NB4 (cell line): Measurements from ENCODE around the gene GALNT6.

Experiments
- DNase-seq: peaks from one replicate; pipeline ENCODE4 v3.0.0; 2010; ENCODE audit warnings: low read depth
- H3K4me3 ChIP-seq: one replicate; pipeline ENCODE4 v1.5.1; 2011; ENCODE audit warnings: mild to moderate bottlenecking, low read depth, low read length, moderate library complexity
- CTCF ChIP-seq: IDR thresholded peaks from one replicate; pipeline ENCODE4 v1.5.1; 2012; ENCODE audit warnings: low read depth, low read length
- MYC ChIP-seq: IDR thresholded peaks from 2 replicates; pipeline ENCODE4 v1.6.1; 2011; ENCODE audit warnings: low read depth, low read length
- POLR2A ChIP-seq: IDR thresholded peaks from 2 replicates; pipeline ENCODE4 v1.6.1; 2011; ENCODE audit warnings: mild to moderate bottlenecking; ENCODE audit not compliant: insufficient read length; ENCODE audit errors: extremely low read depth
- TF ChIP-seq, protein P1 (sequence below): IDR thresholded peaks from 2 replicates; pipeline ENCODE4 v1.6.1; 2011; ENCODE audit warnings: low read depth, low read length

The GALNT6 gene

GRCh38 chr12:51388846-51389245 is 2.4 kb downstream of the GALNT6 start:
- no peak overlapping the region for H3K4me3 ChIP-seq
- DNase-seq: no peak
- TF ChIP-seq, protein P1, sequence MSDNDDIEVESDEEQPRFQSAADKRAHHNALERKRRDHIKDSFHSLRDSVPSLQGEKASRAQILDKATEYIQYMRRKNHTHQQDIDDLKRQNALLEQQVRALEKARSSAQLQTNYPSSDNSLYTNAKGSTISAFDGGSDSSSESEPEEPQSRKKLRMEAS: no peak
- no peak for TF ChIP-seq MYC
- TF ChIP-seq POLR2A: no peak
- TF ChIP-seq CTCF: no peak

DNA sequence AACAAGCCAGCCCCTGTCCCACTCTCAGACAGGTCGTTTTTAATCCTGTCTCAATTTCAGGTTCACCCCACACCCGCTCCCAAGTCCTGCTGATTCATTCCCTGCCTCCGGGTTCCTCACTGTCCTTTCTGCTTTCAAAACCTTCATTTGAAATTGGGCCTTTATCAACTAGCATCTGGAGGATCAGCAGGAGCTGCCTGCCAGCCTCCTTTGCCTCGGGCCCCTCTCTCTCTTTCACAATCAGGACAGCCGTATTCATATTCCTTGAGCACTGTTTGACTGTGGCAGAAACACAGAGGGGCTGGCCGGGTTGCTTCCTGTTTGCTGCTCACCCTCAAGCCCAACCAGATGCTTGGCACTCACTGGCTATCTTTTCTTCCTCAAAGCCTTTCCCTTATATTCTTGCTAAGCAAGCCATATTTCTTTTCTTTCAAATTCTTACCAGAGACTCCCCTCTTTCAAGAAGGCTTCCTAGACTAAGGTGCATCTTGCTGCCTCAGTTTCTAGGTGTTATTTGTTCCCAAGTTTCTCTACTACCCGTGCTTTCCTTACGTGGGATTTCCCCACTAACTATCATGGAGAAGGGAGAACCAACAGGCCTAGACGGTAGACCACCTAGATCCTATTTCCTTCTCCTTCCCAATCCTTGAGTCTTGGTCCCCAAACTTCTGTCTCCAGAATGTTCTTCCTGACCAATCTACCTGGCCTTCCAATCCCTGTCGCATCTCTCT is 3.0 kb downstream of the GALNT6 start:
- DNase-seq: peak; percentile 94
- no peak overlapping the region for H3K4me3 ChIP-seq
- TF ChIP-seq MYC: 0 out of 2 replicates have a peak, but pooled peaks have one; percentile 16
- no peak for TF ChIP-seq POLR2A
- TF ChIP-seq, protein P1: peak; percentile 44; the same call in 1 of the 2 replicates
- no peak for TF ChIP-seq CTCF

GRCh38 chr12:51386351-51386750 is 4.9 kb downstream of the GALNT6 start:
- no peak overlapping the region for H3K4me3 ChIP-seq
- TF ChIP-seq CTCF (no peak), POLR2A (no peak), MYC (no peak)
- TF ChIP-seq, protein P1: no peak
- no peak for DNase-seq

GRCh38 chr12:51383269-51383905 is 7.8 kb downstream of the GALNT6 start:
- H3K4me3 ChIP-seq: no peak overlapping the region
- DNase-seq: peak; percentile 36
- TF ChIP-seq, protein P1: no peak
- TF ChIP-seq POLR2A (no peak), MYC (no peak), CTCF (no peak)

GRCh38 chr12:51382173-51382572 is 9.0 kb downstream of the GALNT6 start:
- TF ChIP-seq POLR2A (no peak), MYC (no peak), CTCF (no peak)
- TF ChIP-seq, protein P1: no peak
- H3K4me3 ChIP-seq: no peak overlapping the region
- DNase-seq: no peak
